Endodermal cell (in vitro differentiated cells): ENCODE data around the gene CCDC97. TPM values are rescaled to one million over a fixed set of nuclear protein-coding genes. Genes with fewer than 3 reads are reported as not detected.

Experiments used
- DNase-seq: peaks from one replicate; pipeline ENCODE4 v3.0.0-alpha.2; 2017
- H3K27ac ChIP-seq: 2 replicates; pipeline ENCODE4 v1.5.1; 2013; ENCODE audit warnings: mild to moderate bottlenecking, low read depth, low read length, moderate library complexity
- H3K27me3 ChIP-seq: 2 replicates; pipeline ENCODE4 v1.6.1; 2013; ENCODE audit warnings: mild to moderate bottlenecking, low read length, moderate library complexity; ENCODE audit not compliant: insufficient read depth, control insufficient read depth, poor library complexity, severe bottlenecking
- H3K36me3 ChIP-seq: 2 replicates; pipeline ENCODE4 v1.7.0; 2013; ENCODE audit warnings: mild to moderate bottlenecking, low read length, moderate library complexity; ENCODE audit not compliant: control insufficient read depth, insufficient read depth
- H3K4me1 ChIP-seq: one replicate; pipeline ENCODE4 v1.7.0; 2013; ENCODE audit warnings: low read length; ENCODE audit not compliant: control insufficient read depth, insufficient read depth
- H3K4me3 ChIP-seq: 2 replicates; pipeline ENCODE4 v1.5.1; 2013; ENCODE audit warnings: mild to moderate bottlenecking, low read length, moderate library complexity
- H3K9ac ChIP-seq: 2 replicates; pipeline ENCODE4 v1.6.1; 2013; ENCODE audit warnings: mild to moderate bottlenecking, low read length, moderate library complexity; ENCODE audit not compliant: poor library complexity, severe bottlenecking; ENCODE audit errors: extremely low read depth
- H3K9me3 ChIP-seq: 2 replicates; pipeline ENCODE4 v1.6.1; 2013; ENCODE audit warnings: mild to moderate bottlenecking, low read length, moderate library complexity; ENCODE audit not compliant: control insufficient read depth
- H3K27ac Mint-ChIP-seq: 2 replicates; pipeline ENCODE4 v1.8.0; 2020; ENCODE audit warnings: mixed read lengths
- H3K27me3 Mint-ChIP-seq: 2 replicates; pipeline ENCODE4 v1.8.0; 2021; ENCODE audit warnings: mild to moderate bottlenecking, mixed read lengths; ENCODE audit not compliant: insufficient read depth
- H3K36me3 Mint-ChIP-seq: 2 replicates; pipeline ENCODE4 v1.8.0; 2020; ENCODE audit warnings: low read depth, mixed read lengths
- H3K4me1 Mint-ChIP-seq: 2 replicates; pipeline ENCODE4 v1.8.0; 2020; ENCODE audit warnings: mixed read lengths
- H3K4me3 Mint-ChIP-seq: 2 replicates; pipeline ENCODE4 v1.8.0; 2020; ENCODE audit warnings: mild to moderate bottlenecking, moderate library complexity, mixed read lengths
- H3K9me3 Mint-ChIP-seq: 2 replicates; pipeline ENCODE4 v1.8.0; 2020; ENCODE audit warnings: mild to moderate bottlenecking, mixed read lengths
- WGBS, 2 experiments: methylation state at CpG; one replicate each; pipeline versions ENCODE4 v1.1.5 to v1.1.7; 2013; ENCODE audit warnings: missing lambda C conversion rate in 2 of 2, mixed read lengths in 1 of 2; ENCODE audit not compliant: insufficient coverage in 1 of 2, insufficient read length in 1 of 2; 5-methylcytosine and 5-hydroxymethylcytosine counted together
- total RNA-seq, 2 donors: library from RNA; stranded (reverse); fragmentation: NEBNext Ultra II Directional in 1 of 2; extraction: Animal tissue kit (Norgen Biotek cat#: 25700) in 1 of 2; gene quantifications; 2 replicates in 1 of 2; 3 replicates in 1 of 2; pipeline ENCODE4 v1.2.1, GENCODE V29; 2021
- TF ChIP-seq, protein P1 (sequence below): fragments of 200-600 bp; sonication (generic); conservative IDR thresholded peaks from 2 replicates; pipeline ENCODE4 v1.5.0; 2021; ENCODE audit warnings: antibody characterized with exemption, mild to moderate bottlenecking

Gene CCDC97
- total RNA-seq, 2 donors from 2014 or later = 38.4 to 44.6 TPM

DNA sequence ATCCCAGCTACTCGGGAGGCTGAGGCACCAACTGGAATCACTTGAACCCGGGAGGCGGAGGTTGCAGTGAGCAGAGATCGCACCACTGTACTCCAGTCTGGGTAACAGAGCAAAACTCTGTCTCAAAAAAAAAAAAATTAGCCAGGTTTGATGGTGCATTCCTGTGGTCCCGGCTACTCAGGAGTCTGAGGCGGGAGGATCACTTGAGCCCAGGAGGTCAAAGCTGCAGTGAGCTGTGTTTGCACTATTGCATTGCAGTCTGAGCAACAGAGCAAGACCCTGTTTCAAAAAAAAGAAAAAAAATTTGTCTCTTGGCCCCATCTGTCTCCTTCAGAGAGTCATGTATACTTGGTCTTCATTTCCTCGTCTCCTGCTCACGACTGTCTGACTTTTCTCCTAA lies 1.6 kb downstream of the CCDC97 start:
- WGBS, 2 experiments = 95% methylated on average over 7 to 8 of the region's 8 CpGs
- Histone ChIP-seq H3K9ac (no peak overlapping the region), H3K9me3 (no peaks in the 10 kb centered on the region), H3K4me1 (peaks cover 7% of the 10 kb centered on the region), H3K36me3 (peaks cover 63% of the 10 kb centered on the region), H3K4me3 (peak overlapping the region; percentile 91), H3K27ac (no peak overlapping the region), H3K27me3 (no peaks in the 10 kb centered on the region)
- peaks cover 19% of the 10 kb centered on the region for H3K4me1 Mint-ChIP-seq
- DNase-seq = no peak
- H3K36me3 Mint-ChIP-seq = peaks cover 47% of the 10 kb centered on the region
- peaks cover under 1% of the 10 kb centered on the region for H3K9me3 Mint-ChIP-seq
- peak overlapping the region; percentile 96 for H3K4me3 Mint-ChIP-seq
- TF ChIP-seq, protein P1, sequence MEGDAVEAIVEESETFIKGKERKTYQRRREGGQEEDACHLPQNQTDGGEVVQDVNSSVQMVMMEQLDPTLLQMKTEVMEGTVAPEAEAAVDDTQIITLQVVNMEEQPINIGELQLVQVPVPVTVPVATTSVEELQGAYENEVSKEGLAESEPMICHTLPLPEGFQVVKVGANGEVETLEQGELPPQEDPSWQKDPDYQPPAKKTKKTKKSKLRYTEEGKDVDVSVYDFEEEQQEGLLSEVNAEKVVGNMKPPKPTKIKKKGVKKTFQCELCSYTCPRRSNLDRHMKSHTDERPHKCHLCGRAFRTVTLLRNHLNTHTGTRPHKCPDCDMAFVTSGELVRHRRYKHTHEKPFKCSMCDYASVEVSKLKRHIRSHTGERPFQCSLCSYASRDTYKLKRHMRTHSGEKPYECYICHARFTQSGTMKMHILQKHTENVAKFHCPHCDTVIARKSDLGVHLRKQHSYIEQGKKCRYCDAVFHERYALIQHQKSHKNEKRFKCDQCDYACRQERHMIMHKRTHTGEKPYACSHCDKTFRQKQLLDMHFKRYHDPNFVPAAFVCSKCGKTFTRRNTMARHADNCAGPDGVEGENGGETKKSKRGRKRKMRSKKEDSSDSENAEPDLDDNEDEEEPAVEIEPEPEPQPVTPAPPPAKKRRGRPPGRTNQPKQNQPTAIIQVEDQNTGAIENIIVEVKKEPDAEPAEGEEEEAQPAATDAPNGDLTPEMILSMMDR = no peak
- H3K27ac Mint-ChIP-seq = no peak overlapping the region
- H3K27me3 Mint-ChIP-seq = peaks cover 2% of the 10 kb centered on the region

DNA sequence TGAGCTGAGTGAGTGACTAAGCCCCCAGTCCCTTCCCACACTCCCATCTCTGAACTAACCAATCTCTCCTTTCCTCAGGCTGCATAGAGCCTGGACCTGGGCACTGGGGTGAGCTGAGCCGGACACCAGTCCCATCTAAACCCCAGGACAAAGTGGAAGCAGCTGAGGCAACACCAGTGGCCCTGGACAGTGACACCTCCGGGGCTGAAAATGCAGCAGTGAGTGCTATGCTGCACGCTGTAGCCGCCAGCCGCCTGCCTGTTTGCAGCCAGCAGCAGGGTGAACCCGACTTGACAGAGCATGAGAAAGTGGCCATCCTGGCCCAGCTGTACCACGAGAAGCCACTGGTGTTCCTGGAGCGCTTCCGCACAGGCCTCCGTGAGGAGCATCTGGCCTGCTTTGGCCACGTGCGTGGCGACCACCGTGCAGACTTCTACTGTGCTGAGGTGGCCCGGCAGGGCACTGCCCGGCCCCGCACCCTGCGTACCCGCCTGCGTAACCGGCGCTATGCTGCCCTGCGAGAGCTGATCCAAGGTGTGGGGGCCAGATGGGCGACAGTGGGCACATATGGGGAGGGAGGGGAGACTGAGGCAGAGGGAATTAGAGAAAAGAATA lies 6.4 kb downstream of the CCDC97 start:
- H3K27me3 ChIP-seq = no peaks in the 10 kb centered on the region
- no peak overlapping the region for H3K4me3 ChIP-seq
- no peaks in the 10 kb centered on the region for H3K4me1 ChIP-seq
- H3K9ac ChIP-seq = no peak overlapping the region
- Mint-ChIP-seq H3K4me1 (peaks cover 5% of the 10 kb centered on the region), H3K27me3 (no peaks in the 10 kb centered on the region), H3K27ac (no peak overlapping the region), H3K36me3 (peaks cover 74% of the 10 kb centered on the region), H3K4me3 (no peak overlapping the region), H3K9me3 (peaks cover 4% of the 10 kb centered on the region)
- H3K27ac ChIP-seq = no peak overlapping the region
- WGBS, 2 experiments = 94 to 98% methylated on average over 16 to 24 of the region's 24 CpGs
- no peaks in the 10 kb centered on the region for H3K9me3 ChIP-seq
- peaks cover 74% of the 10 kb centered on the region for H3K36me3 ChIP-seq
- TF ChIP-seq, protein P1 = no peak
- no peak for DNase-seq

DNA sequence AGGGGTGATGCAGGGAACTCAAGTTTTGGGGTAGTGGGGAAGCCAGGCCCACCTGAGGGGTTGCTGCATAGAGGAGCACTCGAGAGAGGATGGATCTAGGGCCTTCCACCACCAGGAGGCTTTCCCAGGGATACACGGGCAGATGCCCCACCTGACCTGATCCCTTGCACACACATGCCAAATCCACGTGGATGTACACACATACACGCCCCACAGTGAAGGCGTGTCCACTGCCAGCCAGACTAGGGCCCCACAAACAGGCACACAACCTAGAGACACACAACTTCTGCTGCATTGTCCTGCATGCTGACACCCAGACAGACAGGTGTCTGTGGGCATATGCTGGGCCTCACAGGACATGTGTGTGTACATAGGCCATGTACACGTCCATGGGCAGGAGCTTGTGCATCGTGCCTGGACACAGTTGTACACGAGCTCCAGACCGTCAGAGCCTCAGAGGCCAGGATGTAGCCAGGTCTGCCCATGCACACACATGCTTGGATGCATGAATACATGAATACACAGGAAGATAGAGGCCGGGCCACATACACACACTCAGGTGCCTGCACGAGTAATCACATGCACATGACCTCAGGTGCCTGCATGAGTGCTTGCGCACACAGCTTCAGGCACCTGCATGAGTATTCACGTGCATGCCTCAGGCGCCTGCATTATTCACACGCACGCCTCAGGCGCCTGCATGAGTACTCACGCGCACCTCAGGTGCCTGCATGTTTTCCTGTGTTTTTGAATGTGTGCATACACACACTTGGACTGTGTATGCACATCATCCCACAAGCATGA lies 8.9 kb downstream of the CCDC97 start:
- Histone ChIP-seq H3K27ac (no peak overlapping the region), H3K4me3 (no peak overlapping the region), H3K9ac (no peak overlapping the region), H3K4me1 (peaks cover 3% of the 10 kb centered on the region), H3K36me3 (peaks cover 72% of the 10 kb centered on the region), H3K27me3 (no peaks in the 10 kb centered on the region), H3K9me3 (no peaks in the 10 kb centered on the region)
- Mint-ChIP-seq H3K4me1 (peaks cover 19% of the 10 kb centered on the region), H3K27ac (no peak overlapping the region), H3K9me3 (peaks cover 4% of the 10 kb centered on the region), H3K27me3 (no peaks in the 10 kb centered on the region), H3K4me3 (no peak overlapping the region), H3K36me3 (peaks cover 61% of the 10 kb centered on the region)
- no peak for DNase-seq
- TF ChIP-seq, protein P1 = peak; percentile 17
- 94 to 96% methylated on average over 16 to 19 of the region's 19 CpGs for WGBS, 2 experiments
